GM19395 (cell line): ENCODE results near the gene N4BP2L2.

Experiments used
- ATAC-seq: cut with Tn5 transposase; IDR thresholded peaks from one replicate; pipeline ENCODE4 v1.9.1; 2021; ENCODE audit warnings: mild to moderate bottlenecking, moderate library complexity; ENCODE audit not compliant: unreplicated experiment

Gene N4BP2L2

DNA sequence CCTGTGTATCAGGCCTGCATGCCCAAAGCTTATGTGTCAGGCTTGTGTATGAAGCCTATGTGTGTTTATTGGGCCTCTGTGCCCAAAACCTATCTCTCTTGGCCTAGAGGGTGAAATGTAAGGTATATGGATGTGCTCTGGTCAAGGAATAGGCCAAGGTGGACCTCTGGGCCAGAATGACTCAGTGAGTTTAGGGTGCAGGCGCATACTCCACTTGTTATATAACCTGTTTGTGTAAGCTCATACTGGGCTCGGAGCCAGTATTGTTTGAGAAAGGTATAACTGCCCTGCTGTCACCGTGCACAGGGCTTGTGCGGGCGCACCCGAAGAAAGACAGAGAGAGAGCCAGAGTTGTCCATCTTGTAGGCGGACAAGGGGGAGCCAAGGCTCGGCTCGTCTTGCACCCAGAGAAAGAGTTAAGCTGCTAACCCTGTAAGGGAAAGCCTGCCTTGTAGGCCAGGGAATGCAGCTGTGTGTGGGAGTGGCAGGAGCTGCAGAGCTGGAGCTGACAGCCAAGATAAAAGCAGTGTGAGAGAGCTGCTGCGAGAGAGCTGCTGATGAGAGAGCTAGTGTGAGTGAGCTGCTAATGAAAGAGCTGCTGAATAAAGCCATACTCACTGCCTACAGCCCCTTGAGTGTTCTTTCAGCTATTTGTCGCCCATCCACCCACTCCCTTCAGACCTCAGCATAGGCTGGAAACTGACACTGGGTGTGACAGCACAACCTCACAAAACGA lies 67.2 kb downstream of the N4BP2L2 start:
- no peak for ATAC-seq

DNA sequence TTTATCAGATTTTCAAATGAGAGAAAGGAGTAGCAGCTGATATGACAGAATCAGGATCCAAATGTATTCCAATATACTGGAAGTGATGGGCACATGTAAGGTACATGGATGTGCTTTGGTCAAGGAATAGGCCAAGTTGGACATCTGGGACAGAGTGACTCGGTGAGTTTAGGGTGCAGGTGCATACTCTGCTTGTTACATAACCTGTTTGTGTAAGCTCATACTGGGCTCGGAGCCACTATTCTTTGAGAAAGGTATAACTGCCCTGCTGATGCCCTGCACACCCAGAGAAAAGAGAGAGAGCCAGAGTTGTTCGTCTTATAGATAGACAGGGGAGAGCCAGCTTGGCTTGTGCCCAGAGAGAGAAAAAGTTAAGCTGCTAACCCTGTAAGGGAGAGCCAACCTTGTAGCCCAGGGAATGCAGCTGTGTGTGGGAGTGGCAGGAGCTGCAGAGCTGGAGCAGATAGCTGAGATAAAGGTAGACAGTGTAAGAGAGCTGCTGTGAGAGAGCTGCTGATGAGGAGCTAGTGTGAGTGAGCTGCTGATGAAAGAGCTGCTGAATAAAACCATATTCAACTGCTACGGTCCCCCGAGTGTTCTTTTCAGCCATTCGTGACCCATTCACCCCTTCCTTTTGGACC lies 70.0 kb downstream of the N4BP2L2 start:
- ATAC-seq, result no peak

DNA sequence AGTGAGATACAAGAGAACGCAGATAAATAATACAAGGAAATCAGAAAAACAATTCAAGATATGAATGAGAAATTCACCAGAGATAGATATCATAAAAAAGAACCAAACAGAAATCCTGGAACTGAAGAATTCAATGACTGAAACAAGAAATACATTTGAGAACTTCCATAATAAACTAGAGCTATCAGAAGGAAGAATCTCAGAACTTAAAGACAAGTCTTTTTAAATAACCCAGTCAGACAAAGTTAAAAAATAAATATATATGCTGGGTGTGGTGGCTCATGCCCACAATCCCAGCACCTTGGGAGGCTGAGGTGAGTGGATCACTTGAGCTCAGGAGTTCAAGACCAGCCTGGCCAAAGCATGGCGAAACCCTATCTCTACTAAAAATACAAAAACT lies 82.0 kb downstream of the N4BP2L2 start:
- ATAC-seq, result no peak

- no peak for ATAC-seq
Measured at GRCh38 chr13:32455594-32455903, 83.0 kb downstream of the N4BP2L2 start.

- no peak for ATAC-seq
Measured at GRCh38 chr13:32454886-32455593, 83.6 kb downstream of the N4BP2L2 start.

- ATAC-seq, result no peak
Measured at GRCh38 chr13:32453981-32454380, 84.6 kb downstream of the N4BP2L2 start.

DNA sequence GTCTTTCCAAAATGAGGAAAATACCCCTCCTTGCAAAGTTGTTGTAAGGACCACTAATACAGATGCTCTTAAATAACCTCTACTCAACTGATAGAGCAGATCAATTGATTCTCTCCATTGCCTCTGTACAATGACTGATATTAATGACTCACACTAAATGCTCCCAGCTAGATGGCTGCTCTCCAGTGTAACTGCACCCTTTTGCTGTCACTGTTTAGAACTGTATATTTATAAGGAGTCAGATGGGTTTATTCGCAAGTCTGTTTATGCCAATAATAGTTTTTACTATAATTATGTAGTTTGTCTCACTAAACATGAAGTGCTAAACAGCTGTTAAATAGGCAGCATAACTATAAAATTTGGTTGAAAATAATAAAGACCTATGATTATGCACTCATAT lies 89.6 kb downstream of the N4BP2L2 start:
- ATAC-seq, result no peak

DNA sequence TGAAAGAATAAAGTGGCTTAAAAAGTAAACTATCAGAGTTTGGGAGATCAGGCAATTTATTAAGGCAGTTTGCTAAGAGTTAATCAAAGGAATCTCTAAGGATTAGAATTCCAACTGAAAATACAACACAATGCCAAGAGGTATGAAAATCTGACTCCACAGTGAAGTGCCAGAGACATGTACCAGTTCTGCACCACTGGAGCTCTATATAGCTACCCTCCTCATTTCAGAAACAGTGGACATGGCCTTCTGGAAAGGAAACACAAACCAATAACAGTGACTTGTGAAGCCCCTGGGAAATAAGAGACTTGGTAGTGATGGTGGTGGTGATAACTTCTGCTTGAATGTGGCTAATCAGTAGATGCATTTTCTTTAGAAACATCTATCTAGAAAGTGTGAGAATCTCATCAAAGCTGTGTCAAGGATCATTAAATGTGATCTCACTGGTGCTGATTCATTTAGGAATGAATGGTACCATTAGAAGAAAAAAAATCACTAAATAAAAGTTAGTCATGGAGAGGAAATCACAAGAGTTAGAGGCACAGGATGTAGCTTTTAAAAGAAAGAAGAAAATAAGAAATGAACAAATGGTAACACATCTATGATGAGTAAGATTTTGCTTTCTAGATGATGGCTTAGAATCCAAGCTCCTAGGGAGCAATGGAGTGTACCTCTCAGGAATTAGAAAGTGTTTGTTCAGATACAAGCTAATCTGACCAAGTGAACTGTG lies 90.5 kb downstream of the N4BP2L2 start:
- ATAC-seq, result no peak

DNA sequence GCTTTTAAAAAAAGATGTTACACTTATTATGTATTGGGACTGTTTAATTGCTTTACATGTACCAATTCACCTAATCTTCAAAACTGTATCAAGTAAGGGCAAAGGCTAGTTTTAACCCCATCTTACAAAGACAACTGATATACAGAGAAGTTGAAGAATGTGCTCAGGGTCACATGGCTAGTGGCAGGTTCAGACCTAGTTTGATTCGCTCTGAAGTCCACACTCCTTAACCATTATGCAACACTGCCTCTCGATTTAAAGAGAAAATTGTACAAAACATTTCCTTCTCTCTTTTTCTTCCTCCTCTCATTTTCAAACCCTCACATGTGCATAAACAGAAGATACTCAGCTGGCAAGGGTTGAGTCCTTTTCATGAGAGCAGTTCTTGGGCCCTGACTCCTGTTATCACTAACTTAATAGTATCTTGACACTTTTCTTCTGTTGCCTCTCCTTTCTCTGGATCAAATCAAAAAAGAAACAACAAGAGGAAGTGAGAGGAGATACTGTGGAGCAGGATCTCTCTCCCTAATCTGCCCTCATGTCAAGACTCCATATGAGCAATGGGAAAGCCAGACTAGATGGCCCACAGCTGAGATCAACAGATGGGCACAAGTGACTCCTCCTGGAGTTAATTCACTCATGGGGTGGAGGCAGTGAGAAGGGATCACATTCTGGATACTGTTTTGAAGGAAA lies 91.7 kb downstream of the N4BP2L2 start:
- no peak for ATAC-seq

GRCh38 chr13:32446220-32446619 lies 92.4 kb downstream of the N4BP2L2 start:
- ATAC-seq, result no peak

- no peak for ATAC-seq
Measured at GRCh38 chr13:32445461-32445860, 93.1 kb downstream of the N4BP2L2 start.

- no peak for ATAC-seq
Measured at GRCh38 chr13:32443111-32443510, 95.5 kb downstream of the N4BP2L2 start.

- no peak for ATAC-seq
Measured at GRCh38 chr13:32438871-32439270, 99.7 kb downstream of the N4BP2L2 start.

DNA sequence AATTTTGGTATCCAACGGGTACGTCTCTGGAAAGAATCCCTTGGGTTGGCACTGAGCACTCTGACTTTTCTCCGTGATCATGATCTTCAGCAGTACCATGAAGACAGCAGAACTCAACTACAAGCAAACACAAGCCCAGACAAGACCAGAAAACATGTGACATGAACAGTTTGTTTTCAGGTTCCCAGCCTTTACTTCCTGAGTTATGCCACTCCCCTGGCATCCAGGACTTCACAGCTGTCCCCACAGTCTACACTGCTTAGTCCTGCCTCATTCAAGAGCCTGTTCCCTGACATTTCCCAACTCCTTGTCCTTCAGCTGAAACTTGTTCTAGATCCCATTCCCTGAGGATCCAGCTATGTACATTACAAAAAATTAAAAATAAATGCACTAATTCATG lies 105.7 kb downstream of the N4BP2L2 start:
- ATAC-seq, result no peak

DNA sequence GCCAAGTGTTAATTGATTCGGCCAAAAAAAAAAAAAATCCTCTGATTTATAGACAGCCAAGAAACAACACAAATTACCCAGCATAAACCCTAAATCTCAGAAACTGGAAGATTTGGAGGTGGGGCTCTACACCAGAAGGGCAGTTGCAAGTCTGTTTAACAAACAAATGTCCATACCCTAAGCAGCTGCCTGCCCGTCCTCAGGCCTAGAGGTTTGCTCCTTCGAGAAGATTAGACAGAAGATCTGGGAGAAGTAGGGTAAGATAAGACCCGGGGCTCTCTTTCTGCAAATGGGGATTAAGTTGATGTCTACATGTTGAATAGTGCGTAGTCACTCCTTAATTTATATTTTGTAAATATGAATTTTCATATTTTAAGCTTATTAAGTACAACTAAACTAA lies 107.2 kb downstream of the N4BP2L2 start:
- ATAC-seq, result no peak

DNA sequence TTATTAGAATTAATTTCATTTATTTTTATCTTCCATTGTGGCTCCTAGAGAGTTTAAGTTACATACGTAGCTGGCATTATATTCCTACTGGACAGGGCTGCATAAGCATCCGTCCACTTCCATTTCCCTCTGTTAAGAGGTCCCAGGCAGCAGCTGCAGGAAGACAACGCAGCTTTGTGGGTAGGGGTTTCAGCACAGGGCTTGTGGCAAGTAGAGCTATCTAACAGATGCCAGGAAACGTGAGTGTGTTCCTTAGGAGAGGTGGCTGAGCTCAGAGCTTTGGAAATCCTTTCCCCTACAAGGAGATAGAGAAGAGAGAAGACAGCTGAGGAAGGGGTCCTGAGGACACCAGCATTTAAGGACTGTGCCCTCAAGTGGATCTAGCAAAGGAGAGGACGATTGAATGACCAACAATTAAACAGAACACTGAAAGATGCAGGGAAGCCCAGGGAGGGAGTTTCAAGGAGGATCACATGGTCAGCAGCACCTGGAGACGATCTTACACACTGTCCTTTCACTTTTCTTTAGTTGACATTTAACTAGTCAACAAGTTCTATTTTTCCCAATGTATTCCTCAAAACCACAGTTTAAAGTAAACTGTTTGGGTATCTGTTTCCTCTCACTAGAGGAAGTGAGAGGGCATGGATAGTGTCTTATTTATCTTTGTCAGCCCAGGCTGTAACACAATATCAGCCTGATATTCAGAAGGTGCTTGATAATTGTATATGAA lies 108.4 kb downstream of the N4BP2L2 start:
- no peak for ATAC-seq

GRCh38 chr13:32429433-32429909 lies 109.1 kb downstream of the N4BP2L2 start:
- ATAC-seq, result no peak

DNA sequence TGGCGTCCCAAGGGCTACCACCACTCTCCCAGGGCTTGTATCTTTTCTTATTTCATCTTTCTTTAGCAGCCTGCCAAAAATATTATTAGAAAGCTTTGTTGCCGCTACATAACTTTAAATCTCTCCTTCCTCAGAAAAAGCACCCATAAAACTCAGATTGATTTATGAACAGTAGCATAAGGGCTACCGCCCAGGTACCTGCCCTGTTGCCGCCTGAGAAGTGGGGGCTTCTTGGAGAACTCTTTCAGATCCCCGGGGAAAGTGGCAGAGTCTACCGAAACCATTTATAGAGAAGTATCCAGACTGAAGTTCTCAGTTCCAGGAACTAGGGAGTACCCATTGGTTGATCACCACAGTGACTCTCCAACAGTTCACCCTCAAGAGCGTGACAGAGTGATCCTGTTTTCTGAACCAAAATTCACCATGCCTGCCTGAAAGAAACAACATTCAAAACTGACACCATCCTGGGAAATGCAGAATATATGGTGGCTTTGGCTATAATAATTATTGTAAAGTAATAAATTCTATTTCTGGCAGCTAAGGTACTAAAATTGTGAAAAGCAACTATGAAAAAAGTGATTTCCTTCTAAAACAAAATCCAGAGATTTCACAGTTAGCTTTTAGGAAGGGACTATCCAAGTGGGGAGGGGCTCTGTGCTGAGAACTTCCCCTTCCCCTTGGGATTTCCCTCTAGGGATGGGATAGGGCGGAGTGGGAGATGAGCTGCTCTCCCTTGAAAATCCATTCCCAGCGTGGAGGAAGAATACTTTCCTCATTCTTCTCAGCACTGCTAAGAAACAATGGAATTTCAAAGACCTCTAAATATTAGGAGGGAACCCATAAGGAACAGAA lies 109.8 kb downstream of the N4BP2L2 start:
- no peak for ATAC-seq

DNA sequence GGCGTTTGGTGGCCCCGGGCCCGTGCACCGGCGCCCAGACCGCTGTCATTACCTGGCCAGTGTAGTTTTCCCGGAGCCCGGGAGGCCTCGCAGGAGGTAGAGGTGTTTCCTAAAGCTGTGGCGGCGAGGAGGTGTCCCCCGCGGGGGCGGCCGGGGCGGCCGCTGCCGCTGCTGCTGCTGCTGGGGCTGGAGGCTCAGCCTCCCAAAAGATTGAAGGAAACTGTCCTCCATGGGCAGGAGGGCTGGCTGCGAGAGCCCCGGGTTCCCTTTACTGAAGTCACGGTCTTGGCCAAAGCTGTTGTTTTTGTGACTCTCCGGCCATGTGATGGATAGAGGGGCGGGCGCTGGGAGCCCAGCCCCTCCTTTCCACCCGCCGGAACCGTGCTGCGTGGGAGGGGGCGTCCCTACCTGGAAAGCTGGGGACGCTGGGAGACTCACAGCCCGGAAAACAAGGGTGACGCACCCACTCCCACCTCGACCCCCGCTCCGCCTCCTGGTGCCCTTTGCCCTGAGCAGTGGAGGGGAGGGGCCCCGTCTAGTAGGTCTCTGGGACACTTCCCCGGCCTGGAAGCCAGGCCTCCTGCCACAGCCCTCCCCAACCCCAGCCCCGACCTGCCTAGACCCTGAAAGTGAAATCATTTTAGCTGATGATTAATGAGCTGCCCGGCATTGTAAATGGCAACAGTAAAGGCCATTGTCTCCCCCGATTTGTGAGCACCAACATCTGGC lies 110.6 kb downstream of the N4BP2L2 start, which contains the start of gene N4BP2L1:
TSS of gene N4BP2L1 (minus strand) at position 279 of the 729 bp plus-strand sequence. CDS start at position 231, 48 bp downstream.
- ATAC-seq, result peak; percentile 73
